PFSK-1 (cell line): Measurements from ENCODE around the gene MLXIPL.

Source experiments
- POLR2AphosphoS5 ChIP-seq: IDR thresholded peaks from 2 replicates; pipeline ENCODE4 v1.6.1; 2012; ENCODE audit warnings: low read depth, mild to moderate bottlenecking, control low read depth, low read length, moderate library complexity
- REST ChIP-seq, 2 experiments: IDR thresholded peaks; 2 replicates each; pipeline versions ENCODE4 v1.6.1 to v1.8.0; 2011 to 2012; ENCODE audit warnings: low read depth in 2 of 2, low read length in 2 of 2, control low read depth in 1 of 2, inconsistent platforms in 1 of 2, mild to moderate bottlenecking in 1 of 2, moderate library complexity in 1 of 2; ENCODE audit not compliant: insufficient read depth in 1 of 2
- SIN3A ChIP-seq: IDR thresholded peaks from 2 replicates; pipeline ENCODE4 v1.6.1; 2012; ENCODE audit warnings: mild to moderate bottlenecking, low read length, moderate library complexity, borderline replicate concordance; ENCODE audit not compliant: insufficient read depth

DNA sequence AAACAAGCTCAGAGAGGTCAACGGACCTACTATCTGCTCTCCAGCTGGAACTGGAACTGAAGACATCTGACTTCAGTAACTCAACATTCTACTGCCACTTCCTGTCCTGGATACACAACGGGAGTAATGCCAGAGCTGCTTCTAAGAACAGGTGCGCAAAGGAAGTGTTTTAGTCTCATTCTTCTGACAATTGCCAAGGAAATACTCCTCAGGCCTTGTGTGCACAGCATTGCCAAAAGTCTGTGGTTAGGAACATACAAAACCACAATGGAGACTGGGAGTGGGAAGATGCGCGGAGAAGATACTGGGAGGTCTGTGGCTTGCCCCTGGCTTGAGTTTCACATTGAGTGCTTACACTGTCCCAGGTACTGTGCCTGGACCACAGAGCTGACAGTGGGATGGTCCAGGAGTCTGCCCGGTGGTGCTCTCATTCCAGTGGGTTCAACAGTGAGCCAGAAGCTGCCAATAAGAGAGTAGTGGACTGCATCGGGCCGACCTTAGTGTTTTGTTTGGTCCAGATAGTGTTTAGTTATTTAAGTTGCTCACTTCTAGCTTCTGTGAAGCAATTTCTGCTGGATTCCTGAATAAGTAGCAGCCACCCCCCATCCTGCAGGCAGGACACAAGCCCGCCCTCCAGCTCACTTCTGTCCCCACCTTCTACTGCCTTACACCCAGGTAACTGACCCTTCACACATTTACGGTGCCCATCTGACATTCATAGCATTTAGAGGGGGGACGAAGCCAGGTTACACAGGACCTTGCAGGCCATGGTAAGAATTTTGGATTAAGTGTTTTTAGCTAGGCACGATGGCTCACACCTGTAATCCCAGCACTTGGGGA lies 56.3 kb downstream of the MLXIPL start:
- no peak; the same call in 1 of the 2 replicates for TF ChIP-seq POLR2AphosphoS5
- no peak for TF ChIP-seq REST (IDR thresholded peaks at IDR 0.05; ENCODE audit: insufficient read depth in 1 of 2, low read depth in 2 of 2, low read length in 2 of 2)
- no peak for TF ChIP-seq SIN3A
